ENCODE data around the gene HTT.

- no peak for TF ChIP-seq UBTF (IDR thresholded peaks at IDR 0.05; ENCODE audit: borderline replicate concordance in 1 of 2, low read depth in 2 of 2, low read length in 2 of 2)
- TF ChIP-seq FOXM1 (IDR thresholded peaks at IDR 0.05; ENCODE audit: low read depth), result no peak
- no peak for TF ChIP-seq FOXM1 (CRISPR knock-in tag; IDR thresholded peaks at IDR 0.05; ENCODE audit: low read depth)
- TF ChIP-seq POLR2A (conservative IDR thresholded peaks at IDR 0.05), result no peak
- TF ChIP-seq USF2 (CRISPR knock-in tag; IDR thresholded peaks at IDR 0.05), result no peak
- TF ChIP-seq HES1 (IDR thresholded peaks at IDR 0.05; ENCODE audit: low read depth), result no peak
- no peak for TF ChIP-seq SIX5 (IDR thresholded peaks at IDR 0.05; ENCODE audit: borderline replicate concordance in 1 of 2, insufficient read depth in 1 of 2, low read depth in 1 of 2, low read length in 2 of 2)
- no peak for TF ChIP-seq SMAD4 (CRISPR knock-in tag; conservative IDR thresholded peaks at IDR 0.05)
These were observed 27.9 kb upstream of the HTT start for GRCh38 chr4:3046623-3047022.
